B cell (primary cell): Measurements from ENCODE around the gene RPL28. TPM values are rescaled to one million over a fixed set of nuclear protein-coding genes. Genes with fewer than 3 reads are reported as not detected.

Experiments used
- ATAC-seq: fragments of 200-7000 bp; cut with Tn5 transposase; one replicate; pipeline ENCODE4 v1.10.0; 2021; ENCODE audit warnings: low read depth, mild to moderate bottlenecking, moderate number of reproducible peaks, moderate library complexity
- CTCF ChIA-PET: fragments of 350-600 bp; sonication (Branson Sonifier 250); formaldehyde crosslinking; loops from one replicate; lab custom pipeline; 2021; ENCODE audit warnings: antibody characterized with exemption, inconsistent platforms; lab: Charles Lee
- POLR2A ChIA-PET: fragments of 350-600 bp; sonication (Branson Sonifier 250); formaldehyde crosslinking; loops from one replicate; lab custom pipeline; 2021; ENCODE audit warnings: antibody characterized with exemption; lab: Charles Lee
- DNase-seq: peaks from one replicate; pipeline ENCODE4 v3.0.0; 2013
- H2AFZ ChIP-seq: 2 replicates; pipeline ENCODE4 v1.6.1; 2012; ENCODE audit warnings: mild to moderate bottlenecking, low read depth, low read length; ENCODE audit not compliant: insufficient read depth, poor library complexity, severe bottlenecking
- H3K27ac ChIP-seq, 2 donors: 1 replicate in 1 of 2; 2 replicates in 1 of 2; pipeline ENCODE4 v1.5.1; 2012 to 2013; ENCODE audit warnings: low read length in 2 of 2, mild to moderate bottlenecking in 2 of 2, moderate library complexity in 1 of 2
- H3K27me3 ChIP-seq, 4 experiments: fragments of 200-600 bp in 1 of 4; sonication (generic) in 1 of 4; replicated peaks in 1 of 4; 1 replicate in 2 of 4; 2 replicates in 2 of 4; pipeline versions ENCODE4 v1.6.1 to v1.7.0; 2013 to 2016; ENCODE audit warnings: low read length in 3 of 4, mild to moderate bottlenecking in 2 of 4, mixed read lengths in 1 of 4, moderate library complexity in 1 of 4; ENCODE audit not compliant: insufficient read depth in 4 of 4, control insufficient read depth in 3 of 4; ENCODE audit errors: control extremely low read depth in 1 of 4
- H3K36me3 ChIP-seq, 2 experiments: replicated peaks in 1 of 2; 1 replicate in 1 of 2; 2 replicates in 1 of 2; pipeline versions ENCODE4 v1.6.1 to v1.7.1; 2013; ENCODE audit warnings: low read length in 1 of 2; ENCODE audit not compliant: insufficient read depth in 2 of 2, control insufficient read depth in 1 of 2; ENCODE audit errors: control extremely low read depth in 1 of 2, extremely low read depth in 1 of 2
- H3K4me1 ChIP-seq, 2 donors: fragments of 200-600 bp in 1 of 2; sonication (generic) in 1 of 2; 1 replicate in 1 of 2; 2 replicates in 1 of 2; pipeline versions ENCODE4 v1.5.1 to v1.6.1; 2013 to 2017; ENCODE audit warnings: low read length in 2 of 2; ENCODE audit not compliant: control insufficient read depth in 2 of 2, insufficient read depth in 2 of 2
- H3K4me2 ChIP-seq: replicated peaks from 2 replicates; pipeline ENCODE3; 2012; ENCODE audit warnings: mild to moderate bottlenecking, low read depth, low read length; ENCODE audit not compliant: poor library complexity, severe bottlenecking
- H3K4me3 ChIP-seq, 5 experiments: fragments of 200-600 bp in 1 of 5; sonication (generic) in 1 of 5; 1 replicate in 3 of 5; 2 replicates in 2 of 5; pipeline versions ENCODE4 v1.5.1 to v1.7.0; 2011 to 2016; ENCODE audit warnings: low read length in 4 of 5, mild to moderate bottlenecking in 4 of 5, low read depth in 2 of 5, control low read depth in 1 of 5, moderate library complexity in 1 of 5; ENCODE audit not compliant: insufficient read depth in 1 of 5; ENCODE audit errors: control extremely low read depth in 1 of 5, extremely low read depth in 1 of 5
- H3K79me2 ChIP-seq: fragments of 200-600 bp; sonication (generic); one replicate; pipeline ENCODE4 v1.6.0; 2016; ENCODE audit warnings: low read length; ENCODE audit not compliant: control insufficient read depth, insufficient read depth
- H3K9ac ChIP-seq: fragments of 200-600 bp; sonication (generic); 2 replicates; pipeline ENCODE4 v1.6.1; 2017; ENCODE audit warnings: mild to moderate bottlenecking, low read length, moderate library complexity
- H3K9me3 ChIP-seq, 3 donors: one replicate each; pipeline versions ENCODE4 v1.6.1 to v1.7.1; 2013; ENCODE audit warnings: low read length in 2 of 3; ENCODE audit not compliant: control insufficient read depth in 2 of 3, insufficient read depth in 1 of 3; ENCODE audit errors: control extremely low read depth in 1 of 3
- H4K20me1 ChIP-seq: 2 replicates; pipeline ENCODE4 v1.6.0; 2012; ENCODE audit warnings: mild to moderate bottlenecking, low read length; ENCODE audit not compliant: insufficient read depth, control insufficient read depth, poor library complexity, severe bottlenecking
- H3K27ac Mint-ChIP-seq: one replicate; pipeline ENCODE4 v1.8.0; 2021; ENCODE audit warnings: mixed read lengths
- H3K27me3 Mint-ChIP-seq: one replicate; pipeline ENCODE4 v1.8.0; 2021; ENCODE audit warnings: mixed read lengths
- H3K4me1 Mint-ChIP-seq: one replicate; pipeline ENCODE4 v1.8.0; 2021; ENCODE audit warnings: mixed read lengths
- H3K4me3 Mint-ChIP-seq: one replicate; pipeline ENCODE4 v1.8.0; 2021; ENCODE audit warnings: mixed read lengths
- H3K9me3 Mint-ChIP-seq: one replicate; pipeline ENCODE4 v1.8.0; 2022; ENCODE audit warnings: mixed read lengths; ENCODE audit not compliant: insufficient read depth
- CTCF ChIP-seq: fragments of 200-600 bp; IDR thresholded peaks from one replicate; pipeline ENCODE4 v1.8.0; 2022; ENCODE audit warnings: antibody characterized with exemption, mild to moderate bottlenecking
- EZH2 ChIP-seq: IDR thresholded peaks from 2 replicates; pipeline ENCODE4 v1.6.1; 2012; ENCODE audit warnings: borderline replicate concordance, low read depth, mild to moderate bottlenecking, moderate library complexity, low read length; ENCODE audit not compliant: insufficient read depth, poor library complexity, severe bottlenecking
- WGBS: methylation state at CpG from one replicate; pipeline ENCODE4 v1.1.5; 2013; ENCODE audit warnings: missing lambda C conversion rate; ENCODE audit not compliant: insufficient coverage; 5-methylcytosine and 5-hydroxymethylcytosine counted together
- intact Hi-C: fragments of 100-400 bp; cut with micrococcal nuclease; formaldehyde crosslinking; loops from one replicate; pipeline ENCODE4 v1.10.0; 2022
- polyA plus RNA-seq: library from polyadenylated mRNA; depleted of rRNA; stranded (reverse); fragments of >200 nt; gene quantifications from 2 replicates; pipeline ENCODE4 v1.2.3, GENCODE V29; 2012
- total RNA-seq, 2 donors: library from RNA; stranded (reverse); fragments of 120-200 nt in 1 of 2; gene quantifications; 1 replicate in 1 of 2; 2 replicates in 1 of 2; pipeline versions ENCODE4 v1.2.3 to v1.2.4, GENCODE V29; 2013 to 2022

RPL28 gene
- total and polyA plus RNA-seq, 2 donors (not counting 1 experiment from before 2014, with no cell fraction given) = 2,578 to 4,661 TPM

- intact Hi-C loops = loop anchor here (1.0 kb wide), 1 partner anchor 126 kb away; no protein-coding TSS in a partner anchor
- H3K4me3 ChIP-seq = no peak overlapping the region
- no peak overlapping the region for H3K4me2 ChIP-seq
- no peaks in the 10 kb centered on the region for H3K36me3 ChIP-seq
- no peak overlapping the region for H3K9ac ChIP-seq
- ATAC-seq (peak; percentile 56), DNase-seq (peak; percentile 73)
- no peak overlapping the region for H2AFZ ChIP-seq
- H4K20me1 ChIP-seq = no peaks in the 10 kb centered on the region
- CTCF ChIA-PET = interaction anchor here (0.7 to 7.2 kb wide), 13 partner anchors 9 to 331 kb away, joined by 3 to 75 read pairs (median 3); partner anchors contain the start of genes KMT5C, PPP6R1 and TMEM238
- H3K79me2 ChIP-seq = no peaks in the 10 kb centered on the region
- POLR2A ChIA-PET = no interaction called here
- no peaks in the 10 kb centered on the region for H3K9me3 ChIP-seq
- H3K4me3 Mint-ChIP-seq = no peak overlapping the region
- TF ChIP-seq CTCF (peak; percentile 68), EZH2 (no peak)
- no peaks in the 10 kb centered on the region for H3K4me1 ChIP-seq
- WGBS = 6% methylated on average over 3 of the region's 7 CpGs
- H3K27me3 Mint-ChIP-seq = peaks cover 19% of the 10 kb centered on the region
- H3K27ac ChIP-seq = no peak overlapping the region
- no peaks in the 10 kb centered on the region for H3K9me3 Mint-ChIP-seq
- H3K27ac Mint-ChIP-seq = no peak overlapping the region
- no peaks in the 10 kb centered on the region for H3K4me1 Mint-ChIP-seq
- H3K27me3 ChIP-seq = peaks cover 0 to 18% (median 0%) of the 10 kb centered on the region in 4 experiments
These were observed 32.5 kb downstream of the RPL28 start for GRCh38 chr19:55418185-55418584.

- ChIA-PET CTCF (interaction anchor here (0.6 to 7.2 kb wide), 13 partner anchors 10 to 331 kb away, joined by 3 to 75 read pairs (median 3); partner anchors contain the start of gene TMEM238), POLR2A (no interaction called here)
- no peak overlapping the region for H2AFZ ChIP-seq
- H3K4me3 ChIP-seq = no peak overlapping the region
- Mint-ChIP-seq H3K27me3 (peaks cover 23% of the 10 kb centered on the region), H3K4me1 (no peaks in the 10 kb centered on the region), H3K9me3 (no peaks in the 10 kb centered on the region), H3K27ac (no peak overlapping the region), H3K4me3 (no peak overlapping the region)
- no peak overlapping the region for H3K9ac ChIP-seq
- H3K4me2 ChIP-seq = no peak overlapping the region
- WGBS = 57% methylated on average over 5 of the region's 5 CpGs
- TF ChIP-seq EZH2 = no peak
- TF ChIP-seq CTCF = no peak
- no peak for ATAC-seq
- intact Hi-C loops = no loop called here
- no peaks in the 10 kb centered on the region for H4K20me1 ChIP-seq
- H3K36me3 ChIP-seq = no peaks in the 10 kb centered on the region
- no peaks in the 10 kb centered on the region for H3K9me3 ChIP-seq
- no peaks in the 10 kb centered on the region for H3K79me2 ChIP-seq
- H3K4me1 ChIP-seq = no peaks in the 10 kb centered on the region
- peaks cover 0 to 18% (median 0%) of the 10 kb centered on the region in 4 experiments for H3K27me3 ChIP-seq
- DNase-seq = no peak
- H3K27ac ChIP-seq = no peak overlapping the region
These were observed 33.4 kb downstream of the RPL28 start for GRCh38 chr19:55419103-55419502.
